Measurements from ENCODE around the gene MREG. TPM values are rescaled to one million over a fixed set of nuclear protein-coding genes. Genes with fewer than 3 reads are reported as not detected.

MREG gene
- total and polyA plus RNA-seq, 2 experiments from 2014 or later, result 19.4 to 25.3 TPM

GRCh38 chr2:215968499-215968898 is 44.9 kb downstream of the MREG start:
- Histone ChIP-seq H4K20me1 (replicated peaks; ENCODE audit: insufficient read depth) (peaks cover 28% of the 10 kb centered on the region), H3F3A (replicated peaks; ENCODE audit: low read depth) (no peaks in the 10 kb centered on the region), H3K4me2 (no peak overlapping the region), H2AFZ (no peak overlapping the region), H3K36me3 (ENCODE audit: insufficient read depth) (peaks cover 4% of the 10 kb centered on the region; the same call in 1 of the 2 replicates), H3K4me3 (no peak overlapping the region), H3K27ac (ENCODE audit: low read depth) (no peak overlapping the region), H3K79me2 (replicated peaks; ENCODE audit: insufficient read depth) (peaks cover 69% of the 10 kb centered on the region), H3K27me3 (ENCODE audit: insufficient read depth) (no peaks in the 10 kb centered on the region), H3K9me2 (ENCODE audit: insufficient read depth) (no peaks in the 10 kb centered on the region), H3K4me1 (ENCODE audit: insufficient read depth) (peaks cover 3% of the 10 kb centered on the region; the same call in 1 of the 2 replicates)
- Mint-ChIP-seq H3K27me3 (ENCODE audit: insufficient read depth, low read depth, poor library complexity) (peaks cover 3% of the 10 kb centered on the region), H3K36me3 (ENCODE audit: low read depth) (peaks cover 30% of the 10 kb centered on the region), H3K27ac (peak overlapping the region; percentile 38), H3K4me3 (no peak overlapping the region), H3K9me3 (no peaks in the 10 kb centered on the region; the same call in 1 of the 3 replicates), H3K4me1 (peaks cover 11% of the 10 kb centered on the region)
- no peak for DNase-seq (ENCODE audit: low spot score)
- no peak for ATAC-seq
- TF ChIP-seq JUNB (IDR thresholded peaks at IDR 0.05; ENCODE audit: unreplicated experiment), result no peak
- no peak for TF ChIP-seq CTCF (conservative IDR thresholded peaks at IDR 0.05; ENCODE audit: low read depth in 2 of 2)
- no peak for TF ChIP-seq ZNF331 (CRISPR knock-in tag; IDR thresholded peaks at IDR 0.05; ENCODE audit: low read depth)
- no peak for TF ChIP-seq REST (IDR thresholded peaks at IDR 0.05; ENCODE audit: unreplicated experiment)
- TF ChIP-seq ZNF114 (CRISPR knock-in tag; IDR thresholded peaks at IDR 0.05), result no peak
- no peak for TF ChIP-seq POLR2AphosphoS5 (IDR thresholded peaks at IDR 0.05; ENCODE audit: low read depth)
- TF ChIP-seq NANOG (IDR thresholded peaks at IDR 0.05; ENCODE audit: borderline replicate concordance), result no peak
- TF ChIP-seq EZH2phosphoT487 (IDR thresholded peaks at IDR 0.05; ENCODE audit: unreplicated experiment), result no peak
- TF ChIP-seq ETS1 (IDR thresholded peaks at IDR 0.05), result no peak

All from GM23338 (cell line).